Posterior vena cava (tissue), 2 donors: ENCODE data around the gene DBNDD1. TPM values are rescaled to one million over a fixed set of nuclear protein-coding genes. Genes with fewer than 3 reads are reported as not detected.

Experiments
- DNase-seq: peaks from one replicate; pipeline ENCODE4 v3.0.0-alpha.2; 2020; ENCODE audit warnings: low spot score
- intact Hi-C, 2 donors: fragments of 100-400 bp; cut with DNase I; formaldehyde crosslinking; loops; one replicate each; pipeline versions ENCODE4 v1.14.1 to v1.14.2; 2022 to 2023
- total RNA-seq, 2 donors: library from RNA; stranded (reverse); fragmentation: NEBNext Ultra II Directional; extraction: Animal tissue kit (Norgen Biotek cat#: 25700); gene quantifications; one replicate each; pipeline ENCODE4 v1.2.1, GENCODE V29; 2021
- donor health status: DM: yes; HTN: yes; CAD: no.
- donor health status: DM: yes; HTN: yes; CAD: no.

The DBNDD1 gene
- total RNA-seq, 2 donors from 2014 or later = 0.88 to 2.7 TPM

GRCh38 chr16:90040152-90041023 is 21.1 kb upstream of the DBNDD1 start:
- intact Hi-C loops = no loop called here
- no peak for DNase-seq

- intact Hi-C loops = no loop called here
- no peak for DNase-seq
These were observed 18.0 kb upstream of the DBNDD1 start for GRCh38 chr16:90037276-90037675.

GRCh38 chr16:90035902-90036301 is 16.6 kb upstream of the DBNDD1 start:
- intact Hi-C loops = no loop called here

DNA sequence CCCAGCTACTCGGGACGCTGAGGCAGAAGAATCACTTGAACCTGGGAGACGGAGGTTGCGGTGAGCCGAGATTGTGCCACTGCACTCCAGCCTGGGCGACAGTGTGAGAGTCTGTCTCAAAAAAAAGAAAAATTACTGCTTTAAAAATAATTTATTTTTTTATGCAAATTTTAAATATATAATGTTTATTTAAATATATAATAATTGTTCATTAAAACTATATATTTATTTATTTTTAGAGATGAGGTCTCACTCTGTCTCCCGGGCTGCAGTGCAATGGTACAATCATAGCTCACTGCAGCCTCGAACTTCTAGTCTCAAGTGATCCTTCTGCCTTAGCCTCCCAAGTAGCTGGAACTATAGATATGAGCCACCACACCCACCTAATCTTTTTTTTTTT is 15.2 kb upstream of the DBNDD1 start:
- no peak for DNase-seq
- intact Hi-C loops = no loop called here

More at GRCh38 chr16:90035902-90036301, 16.6 kb upstream of the DBNDD1 start:
- no peak for DNase-seq

DNA sequence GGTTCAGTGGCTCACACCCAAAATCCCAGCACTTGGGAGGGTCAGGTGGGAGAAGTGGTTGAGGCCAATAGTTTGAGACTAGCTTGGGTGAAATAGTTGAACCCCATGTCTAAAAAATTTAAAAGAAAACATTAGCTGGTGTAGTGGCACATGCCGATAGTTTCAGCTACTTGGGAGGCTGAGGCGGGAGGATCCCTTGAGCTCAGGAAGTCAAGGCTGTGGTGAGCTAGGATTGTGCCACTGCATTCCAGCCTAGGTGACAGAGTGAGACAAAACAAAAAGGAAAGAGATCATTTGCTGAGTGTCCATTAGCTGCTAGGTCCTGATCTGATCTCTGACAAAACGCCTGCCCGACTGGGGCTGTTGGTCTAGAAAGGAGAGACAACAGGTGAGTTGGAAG is 14.1 kb upstream of the DBNDD1 start:
- no peak for DNase-seq

GRCh38 chr16:90032674-90033331 is 13.5 kb upstream of the DBNDD1 start:
- intact Hi-C loops = no loop called here
- DNase-seq = no peak

More for the DNA sequence above, 14.1 kb upstream of the DBNDD1 start:
- intact Hi-C loops = no loop called here

DNA sequence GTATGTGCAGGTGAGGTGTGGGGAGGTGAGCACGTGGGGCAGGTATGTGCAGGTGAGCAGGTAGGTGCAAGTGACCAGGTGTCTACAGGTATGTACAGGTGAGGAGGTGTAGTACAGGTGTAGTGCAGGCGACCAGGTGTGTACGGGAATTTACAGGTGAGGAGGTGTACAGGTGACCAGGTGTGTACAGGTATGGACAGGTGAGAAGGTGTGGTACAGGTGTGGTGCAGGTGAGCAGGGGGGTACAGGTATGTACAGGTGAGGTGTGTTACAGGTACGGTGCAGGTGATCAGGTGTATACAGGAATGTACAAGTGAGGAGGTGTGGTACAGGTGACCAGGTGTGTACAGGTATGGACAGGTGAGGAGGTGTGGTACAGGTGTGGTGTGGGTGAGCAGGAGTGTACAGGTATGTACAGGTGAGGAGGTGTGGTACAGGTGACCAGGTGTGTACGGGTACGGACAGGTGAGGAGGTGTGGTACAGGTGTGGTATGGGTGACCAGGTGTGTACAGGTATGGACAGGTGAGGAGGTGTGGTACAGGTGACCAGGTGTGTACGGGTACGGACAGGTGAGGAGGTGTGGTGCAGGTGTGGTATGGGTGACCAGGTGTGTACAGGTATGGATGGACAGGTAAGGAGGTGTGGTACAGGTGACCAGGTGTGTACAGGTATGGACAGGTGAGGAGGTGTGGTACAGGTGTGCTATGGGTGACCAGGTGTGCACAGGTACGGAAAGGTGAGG is 12.8 kb upstream of the DBNDD1 start:
- intact Hi-C loops = no loop called here
- no peak for DNase-seq

DNA sequence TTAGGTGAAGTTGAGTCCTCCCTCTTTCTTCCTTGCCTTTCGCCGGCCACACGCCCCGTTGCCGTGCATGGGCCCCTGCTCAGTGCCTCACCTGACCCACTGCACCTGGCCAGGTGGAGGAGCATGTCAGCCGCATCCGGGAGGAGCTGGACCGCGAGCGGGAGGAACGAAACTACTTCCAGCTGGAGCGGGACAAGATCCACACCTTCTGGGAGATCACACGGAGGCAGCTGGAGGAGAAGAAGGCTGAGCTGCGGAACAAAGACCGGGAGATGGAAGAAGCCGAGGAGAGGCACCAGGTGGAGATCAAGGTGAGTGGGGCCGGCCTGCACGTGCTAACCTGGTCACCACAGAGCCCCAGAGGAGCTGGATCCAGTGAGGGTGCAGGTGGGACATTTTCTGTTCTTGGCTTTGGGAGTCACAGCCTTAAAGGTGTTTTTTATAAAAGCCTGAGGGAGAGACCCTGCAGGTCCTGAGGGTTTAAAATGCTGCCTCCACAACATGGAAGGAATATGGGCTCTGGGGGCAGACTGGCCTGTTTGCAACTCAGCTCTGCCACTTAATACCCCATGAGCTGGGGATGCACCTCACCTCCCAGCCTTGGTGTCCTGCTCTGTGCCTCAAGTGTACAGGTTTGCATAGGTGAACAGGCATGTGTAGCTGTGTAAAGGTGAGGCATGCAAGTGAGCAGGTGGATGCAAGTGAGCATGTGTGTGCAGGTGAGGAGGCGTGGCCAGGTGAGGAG is 12.1 kb upstream of the DBNDD1 start:
- no peak for DNase-seq
- intact Hi-C loops = no loop called here

DNA sequence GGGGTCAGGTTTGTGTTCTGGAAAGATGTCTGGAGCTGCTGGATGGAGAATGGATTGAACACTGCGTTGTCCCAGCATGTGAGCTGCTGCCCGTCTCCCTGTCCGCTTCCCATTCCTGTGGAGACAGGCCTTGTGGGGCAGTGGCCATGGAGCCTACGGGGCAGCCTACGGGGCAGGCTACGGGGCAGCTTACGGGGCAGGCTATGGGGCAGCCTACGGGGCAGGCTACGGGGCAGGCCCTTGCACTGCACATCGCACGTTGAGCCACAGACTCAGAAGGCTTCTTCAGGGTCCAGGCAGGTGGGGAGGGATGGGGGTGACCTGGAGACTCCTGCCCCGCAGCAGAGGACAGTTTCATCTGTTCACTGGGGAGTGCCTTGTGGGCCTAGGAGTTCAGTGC is 9.7 kb upstream of the DBNDD1 start:
- intact Hi-C loops = no loop called here
- DNase-seq = no peak

- intact Hi-C loops = no loop called here
- DNase-seq = no peak
These were observed 8.4 kb upstream of the DBNDD1 start for GRCh38 chr16:90027611-90028010.

DNA sequence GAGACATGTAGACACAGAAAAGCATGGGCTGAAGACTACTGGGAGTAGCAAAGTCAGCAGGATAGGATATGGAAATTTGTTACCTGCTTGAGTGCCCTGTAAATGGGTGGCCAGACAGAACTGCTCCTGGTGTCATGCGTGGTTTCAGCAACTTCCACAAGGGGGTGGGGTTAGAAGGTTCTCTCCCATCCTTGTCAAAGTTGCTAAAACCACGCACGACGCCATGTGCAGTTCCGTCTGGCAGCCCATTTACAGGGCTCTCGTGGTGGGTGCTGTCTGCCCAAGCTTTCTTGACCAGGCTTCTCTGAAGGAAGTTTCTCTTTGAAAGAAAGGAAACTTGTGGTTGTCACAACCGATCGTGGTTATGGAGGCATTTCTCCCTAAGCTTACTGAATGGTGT is 6.9 kb upstream of the DBNDD1 start:
- intact Hi-C loops = no loop called here
- no peak for DNase-seq

DNA sequence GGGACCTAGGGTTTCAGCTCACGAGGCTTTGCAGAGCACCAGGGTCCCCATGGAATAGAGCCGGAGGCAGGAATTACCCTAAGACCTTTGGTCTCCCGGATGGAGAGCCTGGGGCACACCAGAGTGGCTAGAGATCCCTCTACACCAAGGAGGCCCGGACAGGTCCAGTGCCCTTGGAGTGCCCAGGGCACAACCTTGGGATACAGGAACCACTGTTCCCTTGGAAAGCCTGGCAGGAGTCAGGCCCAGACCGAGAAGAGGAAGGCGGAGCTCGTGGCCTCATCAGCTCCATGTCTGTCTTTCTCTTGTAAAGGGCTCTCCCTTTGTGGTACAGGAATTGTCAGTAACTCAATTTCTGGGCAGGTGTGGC is 3.8 kb upstream of the DBNDD1 start:
- DNase-seq = no peak
- intact Hi-C loops = no loop called here

GRCh38 chr16:90022209-90023077 is 3.2 kb upstream of the DBNDD1 start:
- intact Hi-C loops = no loop called here
- DNase-seq = peak; percentile 97

DNA sequence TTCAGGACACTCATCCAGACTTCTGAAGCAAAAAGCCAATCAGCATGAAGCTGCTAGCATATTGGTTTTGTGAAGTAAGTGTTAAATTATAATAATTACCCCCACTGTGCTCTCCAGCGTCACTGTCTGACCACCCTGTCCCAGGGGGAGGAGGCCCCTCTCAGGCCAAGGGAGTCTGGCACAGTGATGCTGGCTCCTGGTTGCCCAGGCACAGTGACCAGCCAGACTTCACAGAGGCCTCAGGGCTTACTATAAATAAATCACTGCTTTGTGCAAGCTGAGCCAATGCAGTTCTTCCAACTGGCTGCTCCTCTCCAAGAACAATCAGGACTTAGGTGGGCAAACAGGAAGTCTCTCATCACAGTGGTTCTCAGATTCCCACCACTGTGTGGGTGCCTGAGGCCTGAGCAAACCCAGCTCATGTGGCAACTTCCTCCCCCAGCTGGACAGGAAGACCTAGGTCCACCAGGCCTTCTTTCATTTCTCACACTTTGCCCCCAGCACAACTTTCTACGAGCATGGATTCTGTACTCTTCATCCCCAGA is 1.7 kb upstream of the DBNDD1 start:
- intact Hi-C loops = no loop called here
- no peak for DNase-seq

DNA sequence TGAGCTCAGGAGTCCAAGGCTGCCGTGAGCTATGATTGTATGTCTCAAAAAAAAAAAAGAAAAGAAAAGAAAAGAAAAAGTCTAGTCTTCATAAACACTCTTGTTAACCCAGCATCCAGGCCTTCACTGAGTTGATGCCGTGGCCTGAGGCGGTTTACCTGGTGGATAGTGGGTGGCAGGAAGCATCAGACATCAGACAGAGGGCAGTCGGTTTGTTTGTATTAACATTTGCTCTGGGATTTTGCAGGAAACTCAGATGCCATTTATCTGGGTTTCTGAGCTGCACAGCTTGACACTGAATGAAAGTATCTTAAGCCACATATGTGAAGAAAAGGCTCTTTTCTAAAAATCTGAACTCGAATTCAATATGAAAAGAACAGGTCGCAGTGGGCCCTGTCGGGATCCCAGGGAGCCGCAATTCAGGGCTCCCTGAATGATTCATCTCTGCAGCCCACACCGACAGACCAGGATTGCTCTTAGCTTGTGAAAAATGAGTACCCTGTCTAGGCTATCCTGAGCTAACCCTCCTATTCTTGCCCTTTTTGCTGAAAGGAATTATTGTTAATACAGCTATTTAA is 1.1 kb upstream of the DBNDD1 start:
- DNase-seq = no peak
- intact Hi-C loops = no loop called here

GRCh38 chr16:90019543-90020259 is 445 bp upstream of the DBNDD1 start:
- intact Hi-C loops = loop anchor here in 1 of 2 donors (1.0 kb wide), 1 partner anchor 8 kb away; no protein-coding TSS in a partner anchor
- no peak for DNase-seq

- intact Hi-C loops = no loop called here
These were observed 982 bp downstream of the DBNDD1 start for GRCh38 chr16:90018297-90018651.

More at GRCh38 chr16:90018297-90018651, 982 bp downstream of the DBNDD1 start:
- DNase-seq = no peak
